GM19193 (cell line): ENCODE measurements around the gene PPP1R1B.

Experiments
- POLR2A ChIP-seq: IDR thresholded peaks from 4 replicates; pipeline ENCODE4 v1.6.1; 2011; ENCODE audit not compliant: insufficient read depth, insufficient read length; ENCODE audit errors: extremely low read depth

The PPP1R1B gene

GRCh38 chr17:39598630-39599003, 28.1 kb upstream of the PPP1R1B start:
- no peak for TF ChIP-seq POLR2A

- TF ChIP-seq POLR2A = no peak
Measured at GRCh38 chr17:39599004-39599664, 27.6 kb upstream of the PPP1R1B start.

GRCh38 chr17:39599665-39600231, 27.0 kb upstream of the PPP1R1B start:
- TF ChIP-seq POLR2A = no peak

GRCh38 chr17:39600288-39600996, 26.3 kb upstream of the PPP1R1B start:
- no peak for TF ChIP-seq POLR2A

- TF ChIP-seq POLR2A = no peak
Measured at GRCh38 chr17:39600997-39601597, 25.7 kb upstream of the PPP1R1B start.

- TF ChIP-seq POLR2A = no peak
Measured at GRCh38 chr17:39601758-39602532, 24.8 kb upstream of the PPP1R1B start.

- TF ChIP-seq POLR2A = no peak
Measured at GRCh38 chr17:39602533-39603303, 24.0 kb upstream of the PPP1R1B start.

- TF ChIP-seq POLR2A = no peak
Measured at GRCh38 chr17:39603304-39604016, 23.3 kb upstream of the PPP1R1B start.

GRCh38 chr17:39604911-39605491, 21.8 kb upstream of the PPP1R1B start:
- no peak for TF ChIP-seq POLR2A

GRCh38 chr17:39605492-39606433, 21.0 kb upstream of the PPP1R1B start:
- TF ChIP-seq POLR2A = no peak

GRCh38 chr17:39606434-39607056, 20.2 kb upstream of the PPP1R1B start:
- no peak for TF ChIP-seq POLR2A
